Neuronal stem cell (in vitro differentiated cells): ENCODE results near the gene KIFC3.

Experiments used
- DNase-seq: peaks from one replicate; pipeline ENCODE4 v3.0.0-alpha.2; 2013; ENCODE audit warnings: low spot score
- H2AFZ ChIP-seq: one replicate; pipeline ENCODE4 v1.6.1; 2013; ENCODE audit warnings: mild to moderate bottlenecking, low read length, inconsistent platforms
- H2AK5ac ChIP-seq: 2 replicates; pipeline ENCODE4 v1.6.1; 2013; ENCODE audit warnings: low read depth, mild to moderate bottlenecking, inconsistent platforms, low read length, moderate library complexity, mixed read lengths
- H2BK120ac ChIP-seq: 2 replicates; pipeline ENCODE4 v1.6.1; 2013; ENCODE audit warnings: low read depth, mild to moderate bottlenecking, inconsistent platforms, low read length, moderate library complexity, mixed read lengths
- H2BK12ac ChIP-seq: one replicate; pipeline ENCODE4 v1.6.1; 2013; ENCODE audit warnings: low read length, inconsistent platforms
- H2BK15ac ChIP-seq: 2 replicates; pipeline ENCODE4 v1.6.1; 2013; ENCODE audit warnings: mild to moderate bottlenecking, low read length, inconsistent platforms, mixed read lengths
- H2BK5ac ChIP-seq: one replicate; pipeline ENCODE4 v1.6.1; 2013; ENCODE audit warnings: inconsistent platforms, mild to moderate bottlenecking, low read length, moderate library complexity
- H3K14ac ChIP-seq: one replicate; pipeline ENCODE4 v1.6.1; 2013; ENCODE audit warnings: low read length, inconsistent platforms
- H3K18ac ChIP-seq: 2 replicates; pipeline ENCODE4 v1.6.1; 2013; ENCODE audit warnings: low read length, inconsistent platforms
- H3K23ac ChIP-seq: 2 replicates; pipeline ENCODE4 v1.6.1; 2013; ENCODE audit warnings: low read depth, mild to moderate bottlenecking, mixed read lengths, low read length, inconsistent platforms; ENCODE audit not compliant: poor library complexity
- H3K27ac ChIP-seq: replicated peaks from 3 replicates; pipeline ENCODE4 v1.5.1; 2013; ENCODE audit warnings: low read length, inconsistent platforms
- H3K27me3 ChIP-seq, 3 experiments: 2 replicates each; pipeline ENCODE4 v1.6.1; 2013; ENCODE audit warnings: low read length in 3 of 3, mild to moderate bottlenecking in 2 of 3, inconsistent platforms in 1 of 3, low read depth in 1 of 3, mixed read lengths in 1 of 3, moderate library complexity in 1 of 3; ENCODE audit not compliant: control insufficient read depth in 3 of 3, insufficient read depth in 3 of 3
- H3K36me3 ChIP-seq, 2 donors: replicated peaks in 1 of 2; 2 replicates each; pipeline ENCODE4 v1.6.1; 2013; ENCODE audit warnings: low read length in 2 of 2; ENCODE audit not compliant: control insufficient read depth in 2 of 2, insufficient read depth in 2 of 2
- H3K4ac ChIP-seq: 2 replicates; pipeline ENCODE4 v1.6.1; 2013; ENCODE audit warnings: inconsistent platforms, mild to moderate bottlenecking, low read length, moderate library complexity
- H3K4me1 ChIP-seq, 2 donors: 1 replicate in 1 of 2; 2 replicates in 1 of 2; pipeline ENCODE4 v1.6.1; 2013; ENCODE audit warnings: low read length in 2 of 2, low read depth in 1 of 2; ENCODE audit not compliant: control insufficient read depth in 2 of 2, insufficient read depth in 1 of 2
- H3K4me2 ChIP-seq: one replicate; pipeline ENCODE4 v1.6.1; 2013; ENCODE audit warnings: mild to moderate bottlenecking, low read length, inconsistent platforms; ENCODE audit not compliant: insufficient read depth, poor library complexity, severe bottlenecking
- H3K4me3 ChIP-seq, 2 donors: 2 replicates each; pipeline ENCODE4 v1.5.1; 2013; ENCODE audit warnings: low read length in 2 of 2, mild to moderate bottlenecking in 2 of 2, inconsistent platforms in 1 of 2, moderate library complexity in 1 of 2
- H3K79me1 ChIP-seq: one replicate; pipeline ENCODE4 v1.6.1; 2013; ENCODE audit warnings: low read depth, mild to moderate bottlenecking, inconsistent platforms, low read length, moderate library complexity
- H3K9ac ChIP-seq: one replicate; pipeline ENCODE4 v1.6.1; 2013; ENCODE audit warnings: mild to moderate bottlenecking, low read depth, low read length, inconsistent platforms; ENCODE audit not compliant: poor library complexity
- H3K9me3 ChIP-seq, 2 donors: replicated peaks in 1 of 2; 2 replicates each; pipeline versions ENCODE3 to v1.6.1; 2013; ENCODE audit warnings: low read length in 2 of 2, mild to moderate bottlenecking in 2 of 2, inconsistent platforms in 1 of 2, low read depth in 1 of 2, mixed read lengths in 1 of 2, moderate library complexity in 1 of 2; ENCODE audit not compliant: control insufficient read depth in 2 of 2, insufficient read depth in 1 of 2
- H4K8ac ChIP-seq: one replicate; pipeline ENCODE4 v1.6.1; 2013; ENCODE audit warnings: low read depth, mild to moderate bottlenecking, inconsistent platforms, low read length, moderate library complexity
- H4K91ac ChIP-seq: one replicate; pipeline ENCODE4 v1.6.1; 2013; ENCODE audit warnings: low read length, low read depth, mild to moderate bottlenecking, inconsistent platforms; ENCODE audit not compliant: poor library complexity
- WGBS, 2 donors: extraction: QIAGEN DNeasy Blood & Tissue Kit; methylation state at CpG; one replicate each; pipeline ENCODE4 v1.1.7; 2013; ENCODE audit warnings: missing lambda C conversion rate in 2 of 2, mixed read lengths in 1 of 2; ENCODE audit not compliant: insufficient read length in 2 of 2, insufficient replicate concordance in 1 of 2; ENCODE audit errors: extremely low coverage in 2 of 2; 5-methylcytosine and 5-hydroxymethylcytosine counted together

The KIFC3 gene

GRCh38 chr16:57736419-57737351, 65.6 kb downstream of the KIFC3 start:
- no peak overlapping the region for H2BK15ac ChIP-seq
- no peak for DNase-seq
- peak overlapping the region; percentile 79 for H3K4me2 ChIP-seq
- H3K4ac ChIP-seq = no peak overlapping the region
- H3K14ac ChIP-seq = no peak overlapping the region
- no peak overlapping the region for H2AK5ac ChIP-seq
- H3K9ac ChIP-seq = no peak overlapping the region
- H2BK12ac ChIP-seq = no peak overlapping the region
- no peaks in the 10 kb centered on the region for H3K79me1 ChIP-seq
- peak overlapping the region; percentile 74 to 90 for H3K4me3 ChIP-seq
- H3K9me3 ChIP-seq = no peaks in the 10 kb centered on the region
- H3K18ac ChIP-seq = no peak overlapping the region
- H3K27me3 ChIP-seq = no peaks in the 10 kb centered on the region
- no peak overlapping the region for H3K27ac ChIP-seq
- no peak overlapping the region for H4K8ac ChIP-seq
- peak overlapping the region; percentile 89 for H2AFZ ChIP-seq
- H3K23ac ChIP-seq = no peak overlapping the region
- peaks cover 11 to 12% of the 10 kb centered on the region in 2 donors for H3K4me1 ChIP-seq
- H3K36me3 ChIP-seq = peaks cover 6 to 31% of the 10 kb centered on the region in 2 donors
- no CpG with 5 or more reads among the region's 23 CpGs for WGBS, 2 donors
- no peak overlapping the region for H2BK120ac ChIP-seq
- no peak overlapping the region for H4K91ac ChIP-seq
- H2BK5ac ChIP-seq = no peak overlapping the region

GRCh38 chr16:57735755-57736418, 66.4 kb downstream of the KIFC3 start, which contains the start of gene KATNB1:
TSS of gene KATNB1 (plus strand) at chr16:57735770. CDS start at chr16:57737244, 1,474 bp downstream.
- no peaks in the 10 kb centered on the region for H3K27me3 ChIP-seq
- peak within 1 kb of the TSS; percentile 89 for H3K23ac ChIP-seq
- peak within 1 kb of the TSS; percentile 77 for H3K27ac ChIP-seq
- peak within 1 kb of the TSS; percentile 74 to 90 for H3K4me3 ChIP-seq
- peak within 1 kb of the TSS; percentile 83 for H4K8ac ChIP-seq
- peak within 1 kb of the TSS; percentile 89 for H2AFZ ChIP-seq
- no peak within 1 kb of the TSS for H2BK12ac ChIP-seq
- no peak within 1 kb of the TSS for H2BK15ac ChIP-seq
- no CpG with 5 or more reads among the region's 35 CpGs for WGBS, 2 donors
- no peaks in the 10 kb centered on the region for H3K9me3 ChIP-seq
- H2AK5ac ChIP-seq = peak within 1 kb of the TSS; percentile 23
- peak within 1 kb of the TSS; percentile 98 for H3K9ac ChIP-seq
- peak within 1 kb of the TSS; percentile 4 for H3K4ac ChIP-seq
- H3K4me2 ChIP-seq = peak within 1 kb of the TSS; percentile 79
- H3K14ac ChIP-seq = no peak within 1 kb of the TSS
- peaks cover 11 to 12% of the 10 kb centered on the region in 2 donors for H3K4me1 ChIP-seq
- peak within 1 kb of the TSS; percentile 46 for H2BK5ac ChIP-seq
- H3K79me1 ChIP-seq = no peaks in the 10 kb centered on the region
- peak within 1 kb of the TSS; percentile 94 for H3K18ac ChIP-seq
- peaks cover 5 to 27% of the 10 kb centered on the region in 2 donors for H3K36me3 ChIP-seq
- no peak within 1 kb of the TSS for H4K91ac ChIP-seq
- no peak for DNase-seq
- H2BK120ac ChIP-seq = no peak within 1 kb of the TSS

- H3K27me3 ChIP-seq = no peaks in the 10 kb centered on the region
- DNase-seq = peak; percentile 100
- H2AFZ ChIP-seq = peak overlapping the region; percentile 89
- no peak overlapping the region for H2BK15ac ChIP-seq
- H2BK120ac ChIP-seq = no peak overlapping the region
- H2AK5ac ChIP-seq = no peak overlapping the region
- peak overlapping the region; percentile 77 for H3K27ac ChIP-seq
- H3K79me1 ChIP-seq = no peaks in the 10 kb centered on the region
- H3K4me2 ChIP-seq = peak overlapping the region; percentile 66
- WGBS, 2 donors = no CpG with 5 or more reads among the region's 45 CpGs
- peaks cover 11 to 12% of the 10 kb centered on the region in 2 donors for H3K4me1 ChIP-seq
- H3K18ac ChIP-seq = peak overlapping the region; percentile 44
- peak overlapping the region; percentile 2 for H3K23ac ChIP-seq
- H3K9me3 ChIP-seq = no peaks in the 10 kb centered on the region
- H4K91ac ChIP-seq = no peak overlapping the region
- H2BK12ac ChIP-seq = no peak overlapping the region
- peak overlapping the region; percentile 74 to 86 for H3K4me3 ChIP-seq
- H3K4ac ChIP-seq = peak overlapping the region; percentile 4
- peaks cover 4 to 27% of the 10 kb centered on the region in 2 donors for H3K36me3 ChIP-seq
- H2BK5ac ChIP-seq = peak overlapping the region; percentile 46
- peak overlapping the region; percentile 93 for H3K9ac ChIP-seq
- H4K8ac ChIP-seq = peak overlapping the region; percentile 83
- no peak overlapping the region for H3K14ac ChIP-seq
These were observed 67.2 kb downstream of the KIFC3 start for GRCh38 chr16:57734925-57735754.
